GM12878 (cell line): ENCODE data around the gene PDXDC1.
"Not testable (repeated sequence)": the region's sequence is repeated elsewhere in the genome, so short reads cannot be mapped to it uniquely, and the experiment has no call there.

Experiments
- EZH2 ChIP-seq: IDR thresholded peaks from 2 replicates; pipeline ENCODE4 v1.6.1; 2012; ENCODE audit warnings: low read depth, mild to moderate bottlenecking, control low read depth, inconsistent platforms, low read length, borderline replicate concordance; ENCODE audit not compliant: control insufficient read depth
- HDGF ChIP-seq: fragments of 450-650 bp; IDR thresholded peaks from 2 replicates; pipeline ENCODE4 v1.6.1; 2016; ENCODE audit warnings: antibody characterized with exemption
- POLR2A ChIP-seq: IDR thresholded peaks from 2 replicates; pipeline ENCODE4 v1.6.1; 2011; ENCODE audit warnings: low read depth, mild to moderate bottlenecking, low read length
- TF ChIP-seq, protein P1 (sequence below), 3 experiments: IDR thresholded peaks in 2 of 3; conservative IDR thresholded peaks in 1 of 3; 2 replicates each; pipeline ENCODE4 v1.5.1; 2011; ENCODE audit warnings: low read depth in 3 of 3, low read length in 3 of 3, mild to moderate bottlenecking in 3 of 3, control low read depth in 2 of 3, moderate library complexity in 2 of 3, inconsistent platforms in 1 of 3, mixed read lengths in 1 of 3; ENCODE audit not compliant: control insufficient read depth in 2 of 3, insufficient read depth in 1 of 3; ENCODE audit errors: extremely low read depth in 1 of 3
- TF ChIP-seq, protein P2 (sequence below): fragments of 450-650 bp; IDR thresholded peaks from 2 replicates; pipeline ENCODE4 v1.6.1; 2017; ENCODE audit warnings: mild to moderate bottlenecking, low read depth, inconsistent platforms; ENCODE audit not compliant: poor library complexity, severe bottlenecking

DNA sequence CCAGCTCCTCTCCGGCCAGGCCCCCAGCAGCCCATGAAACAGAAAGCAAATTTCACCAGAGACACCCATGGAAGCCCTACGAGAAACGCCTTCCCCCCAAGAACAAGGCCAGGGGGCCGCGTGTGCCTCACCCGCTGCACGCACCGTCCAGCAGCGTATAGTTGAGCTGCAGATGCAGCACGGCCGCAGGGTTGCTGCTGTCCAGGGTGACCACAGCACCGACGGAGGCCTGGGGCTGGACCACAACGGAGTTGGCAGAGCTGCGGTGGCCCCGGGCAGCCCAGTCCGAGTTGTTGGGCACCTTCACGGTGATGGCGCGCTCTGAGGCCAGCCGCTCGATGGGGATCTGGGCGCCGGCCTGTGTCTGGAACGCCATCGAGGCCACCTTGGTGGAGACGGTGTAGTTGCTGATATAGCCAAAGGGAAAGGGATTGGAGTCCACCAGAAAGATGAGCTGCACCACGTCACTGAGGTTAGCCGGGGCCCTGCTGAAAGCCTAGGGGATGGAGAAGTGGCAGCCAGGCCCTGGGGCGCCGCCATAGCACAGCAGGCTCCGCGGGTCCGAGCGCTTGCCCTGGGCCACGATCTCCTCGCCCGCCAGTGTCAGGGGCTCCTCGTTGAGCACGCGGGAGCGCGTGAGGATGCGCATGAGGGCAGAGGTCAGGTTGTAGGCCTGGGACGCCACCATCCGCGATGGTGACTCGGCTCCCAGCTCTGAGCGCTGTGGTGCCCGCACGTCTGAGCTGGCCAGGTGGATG is 156.3 kb downstream of the PDXDC1 start:
- TF ChIP-seq EZH2, POLR2A, HDGF: not testable (repeated sequence)
- TF ChIP-seq, protein P1, sequence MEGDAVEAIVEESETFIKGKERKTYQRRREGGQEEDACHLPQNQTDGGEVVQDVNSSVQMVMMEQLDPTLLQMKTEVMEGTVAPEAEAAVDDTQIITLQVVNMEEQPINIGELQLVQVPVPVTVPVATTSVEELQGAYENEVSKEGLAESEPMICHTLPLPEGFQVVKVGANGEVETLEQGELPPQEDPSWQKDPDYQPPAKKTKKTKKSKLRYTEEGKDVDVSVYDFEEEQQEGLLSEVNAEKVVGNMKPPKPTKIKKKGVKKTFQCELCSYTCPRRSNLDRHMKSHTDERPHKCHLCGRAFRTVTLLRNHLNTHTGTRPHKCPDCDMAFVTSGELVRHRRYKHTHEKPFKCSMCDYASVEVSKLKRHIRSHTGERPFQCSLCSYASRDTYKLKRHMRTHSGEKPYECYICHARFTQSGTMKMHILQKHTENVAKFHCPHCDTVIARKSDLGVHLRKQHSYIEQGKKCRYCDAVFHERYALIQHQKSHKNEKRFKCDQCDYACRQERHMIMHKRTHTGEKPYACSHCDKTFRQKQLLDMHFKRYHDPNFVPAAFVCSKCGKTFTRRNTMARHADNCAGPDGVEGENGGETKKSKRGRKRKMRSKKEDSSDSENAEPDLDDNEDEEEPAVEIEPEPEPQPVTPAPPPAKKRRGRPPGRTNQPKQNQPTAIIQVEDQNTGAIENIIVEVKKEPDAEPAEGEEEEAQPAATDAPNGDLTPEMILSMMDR (IDR thresholded peaks at IDR 0.05 in 2 of 3, conservative IDR thresholded peaks at IDR 0.05 in 1 of 3; ENCODE audit: control insufficient read depth in 2 of 3, extremely low read depth in 1 of 3, insufficient read depth in 1 of 3, low read depth in 3 of 3, low read length in 3 of 3), result not testable (repeated sequence)
- TF ChIP-seq, protein P2, sequence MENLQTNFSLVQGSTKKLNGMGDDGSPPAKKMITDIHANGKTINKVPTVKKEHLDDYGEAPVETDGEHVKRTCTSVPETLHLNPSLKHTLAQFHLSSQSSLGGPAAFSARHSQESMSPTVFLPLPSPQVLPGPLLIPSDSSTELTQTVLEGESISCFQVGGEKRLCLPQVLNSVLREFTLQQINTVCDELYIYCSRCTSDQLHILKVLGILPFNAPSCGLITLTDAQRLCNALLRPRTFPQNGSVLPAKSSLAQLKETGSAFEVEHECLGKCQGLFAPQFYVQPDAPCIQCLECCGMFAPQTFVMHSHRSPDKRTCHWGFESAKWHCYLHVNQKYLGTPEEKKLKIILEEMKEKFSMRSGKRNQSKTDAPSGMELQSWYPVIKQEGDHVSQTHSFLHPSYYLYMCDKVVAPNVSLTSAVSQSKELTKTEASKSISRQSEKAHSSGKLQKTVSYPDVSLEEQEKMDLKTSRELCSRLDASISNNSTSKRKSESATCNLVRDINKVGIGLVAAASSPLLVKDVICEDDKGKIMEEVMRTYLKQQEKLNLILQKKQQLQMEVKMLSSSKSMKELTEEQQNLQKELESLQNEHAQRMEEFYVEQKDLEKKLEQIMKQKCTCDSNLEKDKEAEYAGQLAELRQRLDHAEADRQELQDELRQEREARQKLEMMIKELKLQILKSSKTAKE, result not testable (repeated sequence)
